ENCODE measurements around the gene SUN2. TPM values are rescaled to one million over a fixed set of nuclear protein-coding genes. Genes with fewer than 3 reads are reported as not detected.
A peak's percentile ranks its signal among the peaks of the same experiment; 100 is the strongest.

The SUN2 gene
- total and polyA plus RNA-seq, 10 of the 15 experiments (the other 5 are each of a cell fraction or from before 2014, with no cell fraction given): 0.18 to 107 (median 35.9) TPM

- H4K20me1 ChIP-seq (ENCODE audit: control insufficient read depth, insufficient read depth): peaks cover 2% of the 10 kb centered on the region; the same call in 1 of the 2 replicates
- peak; percentile 78 for ATAC-seq
- H2AFZ ChIP-seq (ENCODE audit: control insufficient read depth, low read depth, low read length): no peak overlapping the region
- H3K4me2 ChIP-seq (ENCODE audit: control insufficient read depth, insufficient read depth): no peak overlapping the region
- ChIA-PET RAD21 (ENCODE audit: unreplicated experiment) (interaction anchor here (1.8 kb wide), 1 partner anchor 32 kb away, joined by 4 read pairs; no protein-coding TSS in a partner anchor), CTCF (interaction anchor here (0.9 to 3.7 kb wide), 12 partner anchors 8 to 681 kb away, joined by 3 to 26 read pairs (median 5); no protein-coding TSS in a partner anchor), POLR2A (interaction anchor here (1.3 kb wide), 1 partner anchor 18 kb away, joined by 3 read pairs; no protein-coding TSS in a partner anchor), SMC1A (ENCODE audit: uncharacterized antibody, unreplicated experiment) (interaction anchor here (0.8 to 1.3 kb wide), 2 partner anchors 18 to 52 kb away, joined by 3 to 5 read pairs; partner anchors contain the start of gene TOMM22)
- no peaks in the 10 kb centered on the region for H3K9me3 ChIP-seq (replicated peaks; ENCODE audit: control insufficient read depth, insufficient read depth, low read length)
- no peak for DNase-seq (ENCODE audit: low read depth, low spot score)
- in situ Hi-C loops (cut with MboI) (no loop called here), intact Hi-C loops (cut with micrococcal nuclease; ENCODE audit: unreplicated experiment) (no loop called here)
- no peaks in the 10 kb centered on the region for H3K4me1 ChIP-seq (ENCODE audit: control insufficient read depth, insufficient read depth, low read length)
- H3K9ac ChIP-seq (ENCODE audit: control insufficient read depth, insufficient read depth, low read length): no peak overlapping the region
- no TSS peak for BruUV-seq (replicated peaks)
- FAIRE-seq: no peak
- H3K4me3 ChIP-seq: no peak overlapping the region
- no peak overlapping the region for H3K27ac ChIP-seq (ENCODE audit: control insufficient read depth, insufficient read depth)
- WGBS (ENCODE audit: insufficient coverage, insufficient replicate concordance, low lambda C conversion rate, missing lambda C conversion rate): 38% methylated on average over 4 of the region's 4 CpGs
- H3K79me2 ChIP-seq (ENCODE audit: control insufficient read depth, insufficient read depth, low read length): no peaks in the 10 kb centered on the region
- H3K36me3 ChIP-seq (ENCODE audit: control insufficient read depth in 2 of 2, insufficient read depth in 2 of 2, low read length in 1 of 2): peaks cover 31 to 64% of the 10 kb centered on the region in 2 experiments
- no peaks in the 10 kb centered on the region for H3K27me3 ChIP-seq (replicated peaks in 1 of 2; ENCODE audit: control insufficient read depth in 2 of 2, insufficient read depth in 2 of 2, low read length in 1 of 2)
- TF ChIP-seq CUX1 (IDR thresholded peaks at IDR 0.05; ENCODE audit: insufficient replicate concordance, low read depth, low read length) (no peak), RB1 (IDR thresholded peaks at IDR 0.05; ENCODE audit: borderline replicate concordance) (0 out of 2 replicates have a peak, but pooled peaks have one; percentile 19), POLR2AphosphoS5 (IDR thresholded peaks at IDR 0.05; ENCODE audit: low read length) (peak; percentile 16; the same call in 1 of the 2 replicates), RELB (IDR thresholded peaks at IDR 0.05; ENCODE audit: low read depth) (no peak), CTCF (IDR thresholded peaks at IDR 0.05 in 2 of 3, conservative IDR thresholded peaks at IDR 0.05 in 1 of 3; ENCODE audit: control insufficient read depth in 2 of 3, extremely low read depth in 1 of 3, insufficient read depth in 1 of 3, low read depth in 3 of 3, low read length in 3 of 3) (peak; percentile 74 to 86 (median 77)), ZNF24 (IDR thresholded peaks at IDR 0.05) (no peak), PAX8 (IDR thresholded peaks at IDR 0.05) (no peak), RFX5 (IDR thresholded peaks at IDR 0.05; ENCODE audit: low read depth, low read length) (no peak), HSF1 (IDR thresholded peaks at IDR 0.05; ENCODE audit: low read depth, low read length) (no peak), BRCA1 (IDR thresholded peaks at IDR 0.05; ENCODE audit: low read depth, low read length) (no peak)
These were observed 22.5 kb downstream of the SUN2 start for GRCh38 chr22:38733329-38733723.

Measured in GM12878 (cell line).